IPS-18c (cell line): Measurements from ENCODE around the gene PCDHGB1.
"Not testable (repeated sequence)": the region's sequence is repeated elsewhere in the genome, so short reads cannot be mapped to it uniquely, and the experiment has no call there.

Experiments
- H3K4me3 ChIP-seq: 2 replicates; pipeline ENCODE4 v1.7.0; 2013; ENCODE audit warnings: low read depth, mild to moderate bottlenecking, low read length, moderate library complexity; ENCODE audit not compliant: insufficient read depth
- H3K9me3 ChIP-seq: one replicate; pipeline ENCODE4 v1.6.1; 2013; ENCODE audit warnings: mild to moderate bottlenecking, low read length, moderate library complexity; ENCODE audit not compliant: control insufficient read depth, insufficient read depth

PCDHGB1 gene

GRCh38 chr5:141394401-141395187 is 44.7 kb downstream of the PCDHGB1 start:
- H3K9me3 ChIP-seq, result peaks cover 21% of the 10 kb centered on the region
- not testable (repeated sequence) for H3K4me3 ChIP-seq

- peaks cover 25% of the 10 kb centered on the region for H3K9me3 ChIP-seq
- peak within 1 kb of the TSS; percentile 28; the same call in 1 of the 2 replicates for H3K4me3 ChIP-seq
Observed at GRCh38 chr5:141397756-141398551, 48.1 kb downstream of the PCDHGB1 start, which contains the start of gene PCDHGB5. PCDHGB5 (plus strand) TSS chr5:141397947; CDS start chr5:141398128, 181 bp downstream.

GRCh38 chr5:141398608-141399007 is 48.7 kb downstream of the PCDHGB1 start:
- no peak overlapping the region for H3K4me3 ChIP-seq
- H3K9me3 ChIP-seq, result peaks cover 19% of the 10 kb centered on the region

- Histone ChIP-seq H3K9me3 (peaks cover 15% of the 10 kb centered on the region), H3K4me3 (no peak overlapping the region)
Observed at GRCh38 chr5:141399555-141400258, 49.8 kb downstream of the PCDHGB1 start.
